ENCODE results near the gene EFCAB5. TPM values are rescaled to one million over a fixed set of nuclear protein-coding genes. Genes with fewer than 3 reads are reported as not detected.

The EFCAB5 gene
- total and polyA plus RNA-seq, 2 of the 13 experiments (the other 11 are each of a cell fraction or from before 2014, with no cell fraction given) = 0.15 TPM; not detected in 1

GRCh38 chr17:30104575-30105339 lies 163.3 kb downstream of the EFCAB5 start (continued):
- TF ChIP-seq GLI4 (CRISPR knock-in tag; IDR thresholded peaks at IDR 0.05; ENCODE audit: borderline replicate concordance) (no peak), YY1 (IDR thresholded peaks at IDR 0.05; ENCODE audit: insufficient read depth, insufficient replicate concordance, low read depth, low read length) (no peak), HNF1A (IDR thresholded peaks at IDR 0.05; ENCODE audit: low read depth) (no peak), HNF1A (CRISPR knock-in tag; IDR thresholded peaks at IDR 0.05; ENCODE audit: borderline replicate concordance) (no peak), NAIF1 (CRISPR knock-in tag; IDR thresholded peaks at IDR 0.05; ENCODE audit: borderline replicate concordance) (peak; percentile 64; the same call in 1 of the 2 replicates), HDAC6 (IDR thresholded peaks at IDR 0.05; ENCODE audit: low read depth, low read length) (no peak), ZNF350 (CRISPR knock-in tag; IDR thresholded peaks at IDR 0.05; ENCODE audit: borderline replicate concordance, low read depth) (peak; percentile 74; the same call in 1 of the 2 replicates), CEBPG (CRISPR knock-in tag; IDR thresholded peaks at IDR 0.05) (peak; percentile 27; the same call in 1 of the 2 replicates), ZFX (CRISPR knock-in tag; IDR thresholded peaks at IDR 0.05; ENCODE audit: low read depth) (peak; percentile 37; the same call in 1 of the 2 replicates), IKZF1 (IDR thresholded peaks at IDR 0.05) (no peak), ZNF740 (CRISPR knock-in tag; IDR thresholded peaks at IDR 0.05) (no peak), ZMYM3 (CRISPR knock-in tag; IDR thresholded peaks at IDR 0.05) (peak; percentile 37; the same call in 1 of the 2 replicates), IRF1 (CRISPR knock-in tag; IDR thresholded peaks at IDR 0.05; ENCODE audit: low read depth) (0 out of 2 replicates have a peak, but pooled peaks have one; percentile 50), BRCA1 (CRISPR knock-in tag; IDR thresholded peaks at IDR 0.05) (no peak), ZNF672 (CRISPR knock-in tag; IDR thresholded peaks at IDR 0.05) (no peak), ZNF275 (CRISPR knock-in tag; IDR thresholded peaks at IDR 0.05; ENCODE audit: borderline replicate concordance) (no peak), SKIL (CRISPR knock-in tag; IDR thresholded peaks at IDR 0.05; ENCODE audit: borderline replicate concordance) (peak; percentile 34; the same call in 1 of the 2 replicates)
